Measurements from ENCODE around the gene DNAH10.
"Not testable (repeated sequence)": the region's sequence is repeated elsewhere in the genome, so short reads cannot be mapped to it uniquely, and the experiment has no call there.

The DNAH10 gene

GRCh38 chr12:123908884-123909725 is 147.0 kb downstream of the DNAH10 start:
- no peak for DNase-seq (ENCODE audit: low read depth)

- no peak for DNase-seq (ENCODE audit: low read depth)
These were observed 148.0 kb downstream of the DNAH10 start for GRCh38 chr12:123910057-123910456.

- DNase-seq (ENCODE audit: low read depth): no peak
These were observed 148.7 kb downstream of the DNAH10 start for GRCh38 chr12:123910761-123911193.

GRCh38 chr12:123911672-123912409 is 149.7 kb downstream of the DNAH10 start:
- not testable (repeated sequence) for DNase-seq (ENCODE audit: low read depth)

- DNase-seq (ENCODE audit: low read depth): no peak
These were observed 150.6 kb downstream of the DNAH10 start for GRCh38 chr12:123912415-123913380.

GRCh38 chr12:123914726-123915333 is 152.7 kb downstream of the DNAH10 start:
- no peak for DNase-seq (ENCODE audit: low read depth)

GRCh38 chr12:123916729-123917128 is 154.6 kb downstream of the DNAH10 start:
- DNase-seq (ENCODE audit: low read depth): peak; percentile 66

GRCh38 chr12:123917337-123917850 is 155.3 kb downstream of the DNAH10 start:
- DNase-seq (ENCODE audit: low read depth): no peak

- no peak for DNase-seq (ENCODE audit: low read depth)
These were observed 157.9 kb downstream of the DNAH10 start for GRCh38 chr12:123919980-123920360.

- no peak for DNase-seq (ENCODE audit: low read depth)
These were observed 160.9 kb downstream of the DNAH10 start for GRCh38 chr12:123923038-123923437.

GRCh38 chr12:123923927-123924326 is 161.8 kb downstream of the DNAH10 start:
- no peak for DNase-seq (ENCODE audit: low read depth)

- DNase-seq (ENCODE audit: low read depth): no peak
These were observed 162.4 kb downstream of the DNAH10 start for GRCh38 chr12:123924539-123924938.

GRCh38 chr12:123928274-123928865 is 166.3 kb downstream of the DNAH10 start:
- no peak for DNase-seq (ENCODE audit: low read depth)

GRCh38 chr12:123928897-123929296 is 166.8 kb downstream of the DNAH10 start:
- no peak for DNase-seq (ENCODE audit: low read depth)

- no peak for DNase-seq (ENCODE audit: low read depth)
These were observed 168.0 kb downstream of the DNAH10 start for GRCh38 chr12:123929946-123930583.

GRCh38 chr12:123931686-123932321 is 169.7 kb downstream of the DNAH10 start:
- no peak for DNase-seq (ENCODE audit: low read depth)

- no peak for DNase-seq (ENCODE audit: low read depth)
These were observed 171.1 kb downstream of the DNAH10 start for GRCh38 chr12:123933214-123933613.

- DNase-seq (ENCODE audit: low read depth): no peak
These were observed 172.0 kb downstream of the DNAH10 start for GRCh38 chr12:123934016-123934620.

GRCh38 chr12:123934829-123935228 is 172.7 kb downstream of the DNAH10 start:
- DNase-seq (ENCODE audit: low read depth): no peak

- DNase-seq (ENCODE audit: low read depth): no peak
These were observed 173.9 kb downstream of the DNAH10 start for GRCh38 chr12:123935956-123936355.

Data from activated gamma-delta T cell treated with anti-CD3 and anti-CD28 coated beads, Interleukin-2, amount 50 U/mL, for 16 hours (primary cell).